DND-41 (cell line): ENCODE measurements around the gene POU2F3.

Experiments used
- EZH2 ChIP-seq: IDR thresholded peaks from 3 replicates; pipeline ENCODE4 v1.6.1; 2012; ENCODE audit warnings: borderline replicate concordance, low read depth, mild to moderate bottlenecking, moderate library complexity, low read length, inconsistent platforms; ENCODE audit not compliant: severe bottlenecking
- TF ChIP-seq, protein P1 (sequence below): IDR thresholded peaks from 2 replicates; pipeline ENCODE4 v1.5.1; 2012; ENCODE audit warnings: borderline replicate concordance, low read length, moderate library complexity, mild to moderate bottlenecking; ENCODE audit not compliant: poor library complexity, severe bottlenecking; ENCODE audit errors: extremely low read depth

DNA sequence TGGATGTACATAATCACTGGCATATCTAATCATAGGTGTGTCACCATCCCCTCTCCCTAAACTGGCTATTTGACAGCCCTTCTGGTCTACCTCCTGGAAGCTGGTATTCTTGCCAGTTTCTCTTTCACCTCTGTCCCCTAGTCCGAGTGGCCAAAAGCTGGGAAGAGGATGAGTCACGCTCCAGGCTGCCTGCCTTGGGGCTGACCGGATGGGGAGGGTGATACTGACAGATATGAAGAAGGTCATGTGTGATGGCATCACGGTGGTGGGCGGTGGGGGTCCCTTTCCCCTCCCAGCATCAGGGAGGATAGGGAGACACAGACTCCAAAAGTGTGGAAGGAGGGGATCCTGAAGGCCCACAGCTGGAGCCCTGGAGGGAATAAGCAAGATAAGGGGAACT is 24.3 kb upstream of the POU2F3 start:
- TF ChIP-seq, protein P1, sequence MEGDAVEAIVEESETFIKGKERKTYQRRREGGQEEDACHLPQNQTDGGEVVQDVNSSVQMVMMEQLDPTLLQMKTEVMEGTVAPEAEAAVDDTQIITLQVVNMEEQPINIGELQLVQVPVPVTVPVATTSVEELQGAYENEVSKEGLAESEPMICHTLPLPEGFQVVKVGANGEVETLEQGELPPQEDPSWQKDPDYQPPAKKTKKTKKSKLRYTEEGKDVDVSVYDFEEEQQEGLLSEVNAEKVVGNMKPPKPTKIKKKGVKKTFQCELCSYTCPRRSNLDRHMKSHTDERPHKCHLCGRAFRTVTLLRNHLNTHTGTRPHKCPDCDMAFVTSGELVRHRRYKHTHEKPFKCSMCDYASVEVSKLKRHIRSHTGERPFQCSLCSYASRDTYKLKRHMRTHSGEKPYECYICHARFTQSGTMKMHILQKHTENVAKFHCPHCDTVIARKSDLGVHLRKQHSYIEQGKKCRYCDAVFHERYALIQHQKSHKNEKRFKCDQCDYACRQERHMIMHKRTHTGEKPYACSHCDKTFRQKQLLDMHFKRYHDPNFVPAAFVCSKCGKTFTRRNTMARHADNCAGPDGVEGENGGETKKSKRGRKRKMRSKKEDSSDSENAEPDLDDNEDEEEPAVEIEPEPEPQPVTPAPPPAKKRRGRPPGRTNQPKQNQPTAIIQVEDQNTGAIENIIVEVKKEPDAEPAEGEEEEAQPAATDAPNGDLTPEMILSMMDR: no peak
- no peak for TF ChIP-seq EZH2
